Stimulated activated CD8-positive, alpha-beta memory T cell treated with anti-CD3 and anti-CD28 coated beads, Interleukin-12 subunit alpha, Interleukin-12 subunit beta, amount 100 ng/mL, for 1 hour (primary cell): ENCODE data around the gene FOXJ1.
"Not testable (repeated sequence)": the region's sequence is repeated elsewhere in the genome, so short reads cannot be mapped to it uniquely, and the experiment has no call there.

Experiments
- DNase-seq: peaks from one replicate; pipeline ENCODE4 v3.0.0-alpha.2; 2020; ENCODE audit warnings: low read depth

FOXJ1 gene

GRCh38 chr17:76141212-76142038 lies at the start of gene FOXJ1:
TSS of gene FOXJ1 (minus strand) at chr17:76141245. CDS start at chr17:76140395, 850 bp downstream.
- peak; percentile 87 for DNase-seq

- DNase-seq: no peak
These were observed 48.7 kb upstream of the FOXJ1 start for GRCh38 chr17:76189741-76190140.

DNA sequence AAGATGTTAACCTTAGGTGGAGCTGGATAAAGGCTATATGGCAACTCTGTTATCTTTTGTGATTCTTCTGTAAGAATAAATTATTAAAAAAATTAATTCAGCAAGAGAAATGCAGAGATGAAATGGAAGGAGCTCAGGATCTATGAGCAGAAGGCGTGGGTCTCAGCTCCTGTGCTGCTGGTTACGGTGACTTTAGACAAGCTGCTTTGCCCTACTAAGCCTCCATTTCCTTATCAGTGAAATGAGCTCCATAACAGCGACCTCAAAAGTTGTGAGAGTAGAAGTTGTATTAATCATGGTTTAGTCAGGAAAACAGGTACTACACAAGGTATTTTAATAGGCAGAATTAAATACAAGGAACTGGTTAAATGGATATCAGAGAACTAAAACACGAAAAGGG lies 48.2 kb upstream of the FOXJ1 start:
- DNase-seq: no peak

DNA sequence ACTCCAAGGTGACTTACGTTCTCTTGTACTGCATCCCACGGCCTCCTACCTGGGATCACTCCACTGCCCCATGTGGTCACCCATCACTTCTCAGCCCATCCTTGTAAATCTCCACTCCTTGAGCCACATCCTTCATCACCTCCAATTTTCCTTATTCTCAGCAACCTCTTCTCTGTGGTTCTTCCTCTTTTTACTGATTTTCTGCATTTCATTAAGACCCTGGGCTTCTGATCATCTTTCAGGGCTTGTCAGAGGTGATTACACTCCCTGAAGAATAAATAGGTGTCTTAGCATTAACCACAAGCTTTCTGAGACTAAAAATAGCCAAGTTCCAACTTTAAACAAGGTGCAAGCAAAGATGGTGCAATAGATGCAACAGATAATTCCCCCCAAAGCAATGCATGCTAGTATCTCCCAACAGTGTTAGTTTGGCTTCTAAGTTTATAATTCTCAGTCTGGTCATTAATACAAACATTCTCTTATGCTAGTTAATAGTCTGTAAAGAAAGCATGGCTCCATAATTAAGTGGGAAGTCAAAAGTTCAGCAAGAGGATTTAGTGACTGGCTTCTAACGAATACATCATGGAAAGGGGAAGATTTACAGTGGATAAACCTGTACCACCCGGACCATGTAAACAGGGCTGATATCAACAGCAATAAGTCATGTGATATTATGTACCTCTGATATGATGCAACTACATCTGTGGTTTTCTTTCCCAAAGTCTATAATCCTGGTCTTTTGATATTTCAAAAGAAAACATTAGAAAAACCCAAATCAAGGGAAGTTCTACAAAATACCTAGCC lies 47.4 kb upstream of the FOXJ1 start:
- no peak for DNase-seq

- not testable (repeated sequence) for DNase-seq
These were observed 45.7 kb upstream of the FOXJ1 start for GRCh38 chr17:76186774-76187173.

DNA sequence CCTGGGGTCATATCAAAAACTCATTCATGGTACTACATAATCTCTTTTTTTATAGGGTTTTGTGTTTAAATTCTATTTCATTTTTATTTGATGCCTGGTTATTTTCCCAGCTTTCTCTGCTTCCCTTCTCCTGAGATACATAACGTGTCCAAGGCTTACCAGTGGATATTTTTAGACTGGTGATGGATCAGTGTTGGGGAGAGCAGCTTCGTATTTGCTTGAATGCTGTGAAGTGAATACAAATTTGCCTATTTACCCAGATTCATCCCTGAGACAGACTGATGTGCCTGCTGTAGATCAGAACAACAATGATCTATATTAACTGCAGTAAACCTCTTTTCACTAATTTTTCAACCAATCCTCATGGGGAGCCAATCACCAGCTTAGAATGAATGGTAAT lies 43.2 kb upstream of the FOXJ1 start:
- no peak for DNase-seq

- DNase-seq: peak; percentile 88
These were observed 41.1 kb upstream of the FOXJ1 start for GRCh38 chr17:76182016-76182764.

- DNase-seq: peak; percentile 4
These were observed 38.7 kb upstream of the FOXJ1 start for GRCh38 chr17:76179496-76180467.

- DNase-seq: no peak
These were observed 37.1 kb upstream of the FOXJ1 start for GRCh38 chr17:76178124-76178523.

DNA sequence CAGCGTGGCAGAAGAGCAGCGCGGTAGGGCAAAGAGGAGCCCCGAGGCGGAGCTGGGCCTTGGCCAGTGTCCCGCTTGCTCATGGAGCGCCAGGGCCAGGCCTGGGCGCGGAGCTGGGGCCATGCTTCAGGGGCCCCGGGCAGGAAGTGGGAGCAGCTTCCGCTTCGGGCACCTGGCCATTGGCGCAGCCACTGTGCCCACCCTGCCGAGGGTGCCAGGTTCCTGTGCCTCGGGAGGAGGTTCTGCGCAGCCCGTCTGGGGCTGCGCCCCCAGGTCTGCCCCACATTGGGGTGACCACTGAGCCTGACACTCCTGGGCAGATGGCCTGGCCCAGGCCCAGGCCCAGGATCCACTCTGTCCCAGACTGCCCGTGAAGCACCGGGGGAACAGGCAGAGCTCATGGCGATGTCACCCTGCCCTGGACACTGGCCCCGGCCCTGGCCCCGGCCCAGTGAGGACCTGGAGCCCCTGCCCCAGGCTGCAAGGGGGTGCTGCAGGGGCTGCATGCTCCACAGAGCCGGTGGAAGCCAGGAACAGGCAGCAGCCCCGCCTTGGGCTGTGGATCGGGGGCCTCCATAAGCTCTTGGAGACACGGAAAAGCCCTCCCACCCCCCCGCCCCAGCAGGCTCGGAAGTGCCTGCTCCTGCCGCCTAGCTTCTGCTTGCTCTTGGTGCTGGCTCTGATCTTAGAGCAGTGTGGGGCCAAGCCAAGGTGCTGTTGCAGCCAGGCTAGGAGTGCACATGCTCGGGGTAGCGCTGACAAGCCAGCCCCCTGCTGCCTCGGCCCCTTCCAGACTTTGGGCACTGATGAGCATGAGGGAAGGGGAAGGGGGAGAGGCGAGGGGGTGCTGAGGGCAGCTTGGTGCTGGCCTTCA lies 35.9 kb upstream of the FOXJ1 start:
- DNase-seq: no peak

- no peak for DNase-seq
These were observed 33.0 kb upstream of the FOXJ1 start for GRCh38 chr17:76174037-76174436.

- no peak for DNase-seq
These were observed 32.4 kb upstream of the FOXJ1 start for GRCh38 chr17:76173474-76173873.

DNA sequence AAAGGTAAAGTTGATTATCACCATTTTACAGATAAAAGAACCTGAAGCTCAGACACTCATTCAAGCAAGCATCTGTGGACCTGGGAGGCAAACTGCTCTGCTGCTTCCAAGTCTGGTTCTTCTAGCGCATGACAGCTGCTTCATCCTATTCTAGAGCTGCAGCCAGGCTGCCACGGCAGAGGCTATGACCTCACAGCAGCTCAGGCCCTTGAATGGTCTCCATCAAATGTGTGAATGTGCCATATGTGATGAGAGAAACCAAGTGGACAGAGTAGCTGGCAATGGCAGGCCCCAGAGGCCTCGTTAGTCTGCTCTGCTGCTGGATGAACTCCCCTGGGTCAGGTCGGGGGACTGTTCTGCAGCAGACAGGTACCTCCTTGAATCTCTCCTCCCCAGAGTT lies 30.7 kb upstream of the FOXJ1 start:
- no peak for DNase-seq

GRCh38 chr17:76170114-76170513 lies 29.1 kb upstream of the FOXJ1 start:
- no peak for DNase-seq

DNA sequence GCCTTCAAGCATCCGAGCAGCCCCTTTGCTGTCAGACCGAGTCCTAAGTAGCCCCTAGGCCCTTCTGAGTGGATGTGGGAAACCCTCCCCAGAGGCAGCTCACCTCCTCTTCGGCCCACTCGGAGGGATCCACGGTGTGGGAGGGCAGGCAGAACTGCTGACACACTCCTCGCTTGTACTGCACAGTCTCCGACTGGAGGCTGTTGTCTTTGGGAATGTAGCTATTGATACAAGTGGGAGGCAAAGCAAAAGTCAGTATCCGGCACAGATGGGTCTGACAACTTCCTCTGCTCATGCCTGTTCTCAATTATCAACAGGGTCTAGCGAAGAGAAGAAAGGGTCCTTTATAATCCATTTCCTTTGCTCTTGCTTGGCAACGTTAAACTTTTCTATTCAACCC lies 25.9 kb upstream of the FOXJ1 start:
- DNase-seq: no peak

GRCh38 chr17:76166168-76166567 lies 25.1 kb upstream of the FOXJ1 start:
- no peak for DNase-seq

DNA sequence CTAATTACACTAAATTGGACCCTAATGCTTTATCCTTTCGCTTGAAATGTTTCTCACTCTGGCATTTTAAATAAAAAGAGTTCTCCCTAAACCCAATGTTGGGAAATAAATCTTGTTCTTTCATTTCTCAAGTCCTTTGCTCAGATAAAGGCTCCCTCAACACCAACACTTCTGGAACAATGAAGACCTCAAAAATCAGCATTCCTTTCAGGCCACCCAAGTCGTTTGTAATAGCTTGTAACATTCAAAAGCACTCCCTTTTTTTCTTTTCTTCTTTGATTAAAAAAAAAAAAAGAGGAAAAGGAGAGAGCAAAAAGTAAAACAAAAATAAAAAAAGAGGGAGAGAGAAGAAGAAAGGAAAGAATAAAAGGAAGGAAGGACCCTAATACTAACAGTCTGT lies 23.3 kb upstream of the FOXJ1 start:
- no peak for DNase-seq

DNA sequence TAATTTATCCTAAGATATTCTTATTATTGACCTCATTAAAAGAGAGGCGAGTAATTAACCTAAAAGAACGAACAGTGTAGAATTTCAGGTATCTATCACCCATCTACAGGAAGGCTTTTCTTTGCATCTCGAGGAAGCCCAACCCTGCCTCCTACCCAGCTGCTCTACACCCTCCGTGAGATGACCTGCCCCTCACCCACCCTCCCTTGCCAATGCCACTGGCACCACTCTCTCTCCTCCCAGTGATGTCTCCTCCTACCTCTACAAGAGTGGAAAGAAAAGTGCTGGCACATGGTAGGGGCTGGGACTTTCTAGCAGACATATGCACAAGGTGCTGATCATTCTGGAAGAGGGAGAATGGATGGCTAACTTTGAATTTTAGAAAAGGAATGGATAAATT lies 22.9 kb upstream of the FOXJ1 start:
- DNase-seq: no peak

GRCh38 chr17:76161619-76162266 lies 20.7 kb upstream of the FOXJ1 start:
- no peak for DNase-seq
